ENCODE data around the gene NACA2.
"Not testable (repeated sequence)": the region's sequence is repeated elsewhere in the genome, so short reads cannot be mapped to it uniquely, and the experiment has no call there.

NACA2 gene

GRCh38 chr17:61598014-61598413 is 7.0 kb upstream of the NACA2 start:
- DNase-seq, result no peak

DNA sequence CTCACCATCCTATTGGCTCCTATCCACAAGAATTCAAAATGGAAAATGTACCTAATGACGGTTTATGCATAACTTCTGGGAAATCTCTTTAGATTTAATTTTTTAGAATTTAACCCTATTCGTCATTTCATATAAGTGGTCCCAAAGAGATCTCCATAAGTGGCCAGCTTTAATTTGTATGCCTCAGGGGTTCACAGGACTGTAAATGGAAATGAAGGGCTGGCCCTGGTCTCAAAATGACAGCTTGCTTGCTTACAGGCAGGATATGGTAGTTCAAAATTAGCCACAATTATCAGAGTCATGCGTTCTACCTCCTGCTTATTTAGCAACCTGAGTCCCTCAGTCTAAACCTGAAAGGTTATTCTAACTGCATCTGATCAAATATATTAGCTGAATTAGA is 6.6 kb upstream of the NACA2 start:
- no peak for DNase-seq

GRCh38 chr17:61595418-61596186 is 4.6 kb upstream of the NACA2 start:
- no peak for DNase-seq

- no peak for DNase-seq
Measured at GRCh38 chr17:61594294-61594825, 3.3 kb upstream of the NACA2 start.

- DNase-seq, result no peak
Measured at GRCh38 chr17:61593426-61593825, 2.4 kb upstream of the NACA2 start.

- no peak for DNase-seq
Measured at GRCh38 chr17:61591930-61592329, 911 bp upstream of the NACA2 start.

DNA sequence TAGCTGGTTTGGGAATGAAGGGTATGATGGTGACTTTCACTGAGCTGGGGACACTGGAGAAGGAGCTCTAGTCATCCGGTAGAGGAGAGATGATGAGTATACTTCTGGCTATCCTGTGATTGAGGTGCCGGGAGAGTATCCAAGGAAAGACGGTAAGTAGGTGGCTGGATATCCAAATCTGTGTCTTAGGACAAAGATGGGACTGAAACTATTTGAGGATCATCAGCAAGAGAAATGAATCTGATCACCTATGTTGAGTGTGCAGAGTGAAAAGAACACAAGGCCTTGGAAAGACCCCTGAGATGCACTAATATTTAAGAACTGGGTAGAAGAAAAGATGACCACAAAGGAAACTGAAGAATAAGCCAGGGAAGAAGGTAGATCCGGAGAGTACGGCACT is 1.0 kb downstream of the NACA2 start:
- DNase-seq, result no peak

DNA sequence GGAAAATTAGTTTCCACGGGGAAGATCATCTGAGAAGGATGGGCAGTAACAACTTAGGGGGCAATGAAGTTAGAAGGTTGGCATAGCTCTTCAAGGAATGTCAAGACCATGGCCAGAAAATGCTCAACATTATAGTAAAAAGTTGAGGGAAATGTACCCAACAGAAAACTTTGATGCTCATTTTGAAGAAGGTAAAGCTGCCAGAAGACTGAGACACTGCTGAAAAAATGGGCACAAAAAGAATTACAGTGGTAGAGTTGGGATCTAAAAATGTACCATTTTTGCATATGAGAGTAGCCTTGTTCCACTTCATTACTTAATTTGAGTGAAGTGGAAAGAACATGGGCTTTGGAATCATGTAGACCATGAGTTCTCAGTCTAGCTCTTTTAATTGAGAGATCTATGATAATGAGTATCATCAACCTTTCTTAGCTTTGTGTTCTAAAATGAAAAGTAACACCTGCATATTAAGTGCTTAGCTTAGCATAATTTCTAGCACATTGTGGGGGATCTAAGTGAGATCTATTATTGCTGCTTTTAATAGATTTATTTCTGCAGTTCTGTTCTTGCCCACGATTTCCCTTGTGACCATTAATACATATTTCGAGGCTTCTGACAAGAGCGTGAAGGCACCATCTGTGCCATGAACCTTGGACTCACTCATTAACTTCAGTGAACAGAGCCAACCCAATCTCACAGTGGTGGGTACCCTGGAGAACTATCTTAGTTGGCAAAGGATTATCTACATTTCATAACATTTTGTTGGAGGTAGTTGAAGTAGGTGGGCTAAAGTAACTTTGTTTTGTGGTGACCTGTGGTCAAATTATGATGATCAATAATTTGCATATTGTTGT is 3.0 kb downstream of the NACA2 start:
- DNase-seq, result no peak

DNA sequence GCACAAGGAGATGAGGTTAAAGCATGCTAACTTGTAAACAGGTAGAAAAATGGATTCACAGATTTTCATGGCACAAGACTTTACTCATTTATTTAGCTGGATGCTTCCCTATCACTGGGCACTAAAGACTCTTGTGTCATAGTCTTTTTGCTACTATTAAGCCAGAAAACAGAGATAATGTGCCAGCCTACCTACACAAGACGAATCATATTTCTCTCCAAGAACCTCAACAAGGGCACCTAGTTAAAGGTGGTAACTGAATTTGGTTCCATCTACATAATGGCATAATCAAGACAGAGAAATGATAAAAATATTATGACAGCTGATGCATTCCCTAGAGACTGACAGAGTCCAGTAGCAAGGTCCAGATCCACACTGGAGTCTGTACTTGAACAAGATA is 3.8 kb downstream of the NACA2 start:
- DNase-seq, result no peak

DNA sequence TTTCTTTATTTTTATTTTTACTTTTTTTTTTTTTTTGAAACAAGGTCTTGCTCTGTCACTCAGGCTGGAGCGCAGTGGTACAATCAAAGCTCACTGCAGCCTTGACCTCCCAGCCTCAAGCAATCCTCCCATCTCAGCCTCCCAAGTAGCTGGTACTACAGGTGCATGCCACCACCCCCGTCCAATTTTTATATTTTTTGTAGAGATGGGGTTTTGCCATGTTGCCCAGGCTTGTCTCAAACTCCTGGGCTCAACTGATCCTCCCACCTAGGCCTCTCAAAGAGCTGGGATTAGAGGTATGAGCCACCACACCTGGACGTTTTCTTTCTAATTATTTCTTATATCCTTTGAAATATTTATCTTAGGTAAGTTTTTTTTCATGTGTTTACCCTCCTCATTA is 4.4 kb downstream of the NACA2 start:
- not testable (repeated sequence) for DNase-seq

DNA sequence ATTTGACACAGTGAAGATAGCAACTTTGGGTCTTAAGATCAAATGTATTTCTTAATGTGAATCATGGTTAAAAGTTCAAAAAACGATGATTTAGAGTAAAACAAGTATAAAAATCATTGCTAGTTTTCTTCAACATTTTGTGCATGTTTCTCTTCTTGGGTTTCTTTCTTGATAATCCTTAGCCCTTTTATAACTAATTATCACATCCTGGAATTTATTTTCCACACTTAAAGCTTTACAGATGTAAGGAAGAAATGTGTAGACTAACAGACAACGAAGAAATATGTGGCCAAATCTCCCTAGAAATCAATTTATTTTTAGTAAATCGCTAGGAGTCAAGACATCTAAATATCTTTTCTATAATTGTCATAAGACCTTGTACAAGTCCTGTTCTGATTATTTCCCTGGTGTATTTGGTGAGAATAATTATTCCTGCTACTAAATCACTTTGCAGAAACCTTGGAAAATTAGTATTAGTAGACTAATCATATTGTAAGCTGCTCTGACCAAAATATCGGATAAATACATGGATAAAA is 4.9 kb downstream of the NACA2 start:
- no peak for DNase-seq

DNA sequence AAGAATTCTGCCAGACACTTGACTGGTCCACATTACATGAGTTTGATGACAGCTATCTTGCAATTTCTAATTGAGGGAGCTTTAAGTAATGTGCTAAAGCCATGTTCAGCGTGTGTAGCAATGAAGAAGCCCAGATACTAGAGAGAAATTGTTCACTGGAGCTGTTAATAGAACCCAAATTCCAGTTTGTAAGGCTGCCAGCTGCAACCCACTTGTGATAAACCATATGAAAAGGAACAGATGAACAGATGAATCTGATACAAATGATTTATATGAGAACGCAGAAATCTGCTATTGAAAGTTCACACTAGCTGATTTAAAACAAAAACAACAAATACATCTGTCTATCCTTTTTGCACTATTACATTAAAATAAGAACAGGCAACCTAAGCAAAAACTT is 6.2 kb downstream of the NACA2 start:
- DNase-seq, result no peak

DNA sequence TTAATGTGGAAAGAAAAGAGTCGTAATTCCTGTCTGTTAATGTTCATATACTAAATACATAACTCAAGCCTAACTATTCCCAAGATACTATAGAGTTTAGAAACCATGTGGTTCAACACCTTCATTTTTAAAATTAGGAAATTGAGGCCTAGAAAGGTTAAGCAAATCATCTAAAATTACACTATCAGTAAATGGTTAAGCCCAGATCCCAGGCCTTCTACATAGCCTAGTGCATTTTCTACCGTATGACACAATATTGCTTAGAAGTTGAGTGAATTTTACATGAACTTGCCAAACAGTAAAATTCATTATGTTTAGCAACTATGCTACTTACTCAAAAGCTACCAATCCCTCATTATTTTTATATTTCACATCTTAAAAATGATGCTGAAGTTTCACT is 6.8 kb downstream of the NACA2 start:
- no peak for DNase-seq

DNA sequence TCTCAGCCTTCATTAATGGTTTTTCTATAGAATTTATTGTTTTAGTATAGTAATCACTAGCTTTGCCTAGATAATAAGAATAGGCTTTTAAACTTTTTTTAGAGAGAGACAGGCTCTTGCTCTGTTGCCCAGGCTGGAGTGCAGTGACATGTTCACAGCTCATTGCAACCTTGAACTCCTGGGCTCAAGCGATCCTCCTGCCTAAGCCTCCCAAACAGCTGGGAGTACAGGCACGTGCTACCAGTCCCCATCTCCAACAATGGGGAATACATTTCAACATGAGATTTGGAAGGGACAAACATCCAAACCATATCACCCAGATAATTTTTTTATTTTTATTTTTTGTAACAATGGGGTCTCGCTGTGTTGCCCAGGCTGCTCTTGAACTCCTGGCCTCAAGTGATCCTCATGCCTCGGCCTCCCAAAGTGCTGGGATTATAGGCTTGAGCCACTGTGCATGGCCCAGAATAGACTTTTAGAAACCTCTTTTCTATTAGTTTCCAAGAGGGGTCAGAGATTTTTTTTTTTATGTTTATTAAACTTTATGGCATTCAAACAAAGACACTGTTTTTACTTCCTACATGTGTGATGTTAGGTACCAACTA is 7.3 kb downstream of the NACA2 start:
- no peak for DNase-seq

GRCh38 chr17:61583242-61583641 is 7.8 kb downstream of the NACA2 start:
- DNase-seq, result no peak

DNA sequence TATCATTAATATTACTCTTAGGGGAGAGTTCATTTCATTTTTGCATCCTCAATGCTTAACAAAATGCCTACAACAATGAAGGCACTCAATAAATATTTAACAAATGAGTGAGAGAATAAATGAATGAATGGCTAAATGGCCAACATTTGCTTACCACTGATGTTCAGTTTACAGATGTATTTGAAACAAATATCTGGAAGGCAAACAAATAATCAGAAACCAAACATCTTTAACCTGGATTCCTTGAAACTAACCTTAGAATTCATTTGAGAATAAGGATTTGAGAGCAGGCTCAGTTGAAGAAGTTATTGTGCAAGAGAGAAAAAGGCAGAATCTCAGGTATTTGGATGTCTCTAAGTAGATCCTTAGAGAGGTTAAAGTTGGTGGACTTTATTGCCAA is 8.4 kb downstream of the NACA2 start:
- no peak for DNase-seq

DNA sequence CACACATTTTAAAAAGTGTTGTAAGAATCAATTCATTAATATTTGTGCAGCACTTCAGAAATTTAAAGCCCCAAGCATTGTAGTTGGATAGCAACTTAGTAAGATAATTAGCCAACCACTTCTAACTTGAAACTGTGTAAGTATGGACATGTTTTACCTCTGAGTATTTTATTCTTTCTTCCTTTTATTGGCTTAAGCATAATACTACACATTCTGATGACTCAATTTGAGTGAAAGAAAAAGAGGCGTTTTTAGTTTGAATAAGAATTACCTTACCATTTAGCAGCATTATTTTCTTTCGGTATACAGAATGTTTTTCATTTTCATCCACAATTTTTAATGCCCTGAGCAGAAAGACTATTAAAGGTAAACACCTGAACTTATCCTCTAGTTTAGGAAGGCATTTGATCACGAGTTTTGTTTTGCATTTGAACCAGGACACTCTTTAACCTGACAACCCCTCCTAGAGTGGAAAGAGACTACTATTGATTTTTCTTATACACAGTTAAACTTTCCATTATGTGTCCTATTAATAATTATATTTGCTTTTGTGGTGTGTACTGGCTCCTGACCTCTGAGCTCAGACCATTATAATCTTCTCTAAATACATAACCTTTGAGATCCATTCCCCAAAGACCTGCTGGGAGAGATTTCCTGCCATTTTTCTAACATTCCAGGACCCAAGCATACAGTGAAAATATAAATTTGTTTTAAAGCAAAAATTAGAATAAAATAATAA is 9.2 kb downstream of the NACA2 start:
- DNase-seq, result no peak

GRCh38 chr17:61580502-61580901 is 10.5 kb downstream of the NACA2 start:
- DNase-seq, result no peak

GRCh38 chr17:61579961-61580360 is 11.1 kb downstream of the NACA2 start:
- no peak for DNase-seq

- DNase-seq, result no peak
Measured at GRCh38 chr17:61579347-61579746, 11.7 kb downstream of the NACA2 start.

GRCh38 chr17:61578645-61579044 is 12.4 kb downstream of the NACA2 start:
- no peak for DNase-seq

DNA sequence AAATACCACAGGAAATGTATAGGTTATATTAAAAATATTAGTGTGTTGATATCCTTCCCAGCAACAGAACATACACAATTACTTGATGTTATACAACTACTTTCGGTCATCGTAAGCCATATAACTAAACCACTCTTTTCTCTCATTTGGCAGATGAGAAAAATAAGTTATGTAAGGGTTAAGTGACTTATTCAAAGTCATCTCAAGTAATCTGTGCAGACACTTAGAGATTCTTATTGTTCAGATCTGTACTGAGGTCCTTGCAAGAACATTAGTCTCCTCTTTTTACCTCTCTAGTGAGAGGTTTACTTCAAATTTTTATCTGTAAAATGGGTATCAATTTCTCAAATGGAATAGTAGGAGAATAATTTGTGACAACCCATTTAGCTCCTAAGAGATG is 15.0 kb downstream of the NACA2 start:
- no peak for DNase-seq

All from NCI-H2029 (cell line).